ENCODE data around the gene NAV1. TPM values are rescaled to one million over a fixed set of nuclear protein-coding genes. Genes with fewer than 3 reads are reported as not detected.
A peak's percentile ranks its signal among the peaks of the same experiment; 100 is the strongest.
"Not testable (repeated sequence)": the region's sequence is repeated elsewhere in the genome, so short reads cannot be mapped to it uniquely, and the experiment has no call there.

NAV1 gene
- total RNA-seq, 4 donors from 2014 or later, result 13.0 to 40.6 (median 16.9) TPM

GRCh38 chr1:201493026-201493656, 45.8 kb upstream of the NAV1 start:
- H3K4me3 ChIP-seq; in situ Hi-C loops (cut with MboI; ENCODE audit: low pct_ligation_motif_present in 1 of 4, low pct_unique_long_range_greater_than_20kb in 1 of 4, low sequenced_read_pairs in 3 of 4); H3K27me3 ChIP-seq; H3K9me3 ChIP-seq; intact Hi-C loops (cut with DNase I; ENCODE audit: low total_unique reads); DNase-seq: not testable (repeated sequence)
- peaks cover 0 to 31% (median 10%) of the 10 kb centered on the region in 4 donors for H3K36me3 ChIP-seq
- TF ChIP-seq POLR2AphosphoS5 (IDR thresholded peaks at IDR 0.05), result peak in 1 of 3 donors; percentile 53
- peak overlapping the region; percentile 93 to 97 (median 96) for H3K27ac ChIP-seq
- H3K4me1 ChIP-seq, result peaks cover 52 to 86% (median 71%) of the 10 kb centered on the region in 4 donors
- WGBS, 2 donors (ENCODE audit: low coverage in 1 of 2), result 90 to 100% methylated on average over 2 to 3 of the region's 3 CpGs

DNA sequence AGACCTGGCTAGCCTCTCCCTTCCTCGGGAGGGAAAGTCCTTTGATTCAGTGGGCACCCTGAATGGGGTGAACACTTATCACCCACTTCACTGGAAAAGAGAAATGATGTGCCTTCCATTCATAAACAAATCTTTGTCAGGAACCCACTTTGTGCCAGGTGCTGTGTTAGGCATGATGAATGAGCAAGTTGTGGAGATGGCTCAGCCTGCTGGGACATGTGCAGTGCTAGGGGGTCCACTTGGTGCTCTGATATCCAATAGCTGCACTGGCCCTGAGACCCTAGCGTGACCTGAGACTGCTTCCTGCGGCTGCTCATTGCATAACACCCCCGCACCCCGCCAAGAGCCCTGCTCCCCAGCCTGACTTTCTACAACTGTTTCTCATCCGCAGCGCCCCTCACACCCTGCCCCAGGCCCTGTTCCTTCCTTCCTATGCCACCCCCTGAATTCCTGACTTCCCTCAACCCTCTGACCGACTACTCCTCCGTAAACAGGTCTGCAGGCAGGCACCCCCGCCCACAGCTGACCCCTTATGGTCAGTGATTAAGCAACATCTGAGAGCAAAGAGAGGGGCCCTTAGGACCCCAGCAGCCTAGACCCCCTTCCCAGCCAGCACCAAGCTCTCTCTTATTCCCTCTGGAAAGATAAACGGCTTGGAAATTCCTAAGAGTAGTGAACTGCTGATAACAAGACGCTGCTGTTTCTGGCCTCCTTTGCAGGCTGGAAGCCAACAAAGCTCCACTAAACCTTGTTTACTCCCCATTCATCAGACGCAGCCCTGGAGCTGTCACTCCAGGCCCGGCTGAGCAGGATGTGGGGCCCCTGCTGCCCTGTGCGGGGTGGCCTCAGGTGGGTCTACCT, 44.9 kb upstream of the NAV1 start:
- intact Hi-C loops (cut with DNase I; ENCODE audit: low total_unique reads), result no loop called here
- H3K27ac ChIP-seq, result peak overlapping the region; percentile 93 to 97 (median 96)
- no peak overlapping the region for H3K4me3 ChIP-seq
- 58% methylated on average over 9 to 15 of the region's 15 CpGs for WGBS, 2 donors (ENCODE audit: low coverage in 1 of 2)
- in situ Hi-C loops (cut with MboI; ENCODE audit: low pct_ligation_motif_present in 1 of 4, low pct_unique_long_range_greater_than_20kb in 1 of 4, low sequenced_read_pairs in 3 of 4), result no loop called here
- H3K27me3 ChIP-seq, result no peaks in the 10 kb centered on the region
- peak in 2 of 3 donors; percentile 21 to 42 for TF ChIP-seq POLR2AphosphoS5 (IDR thresholded peaks at IDR 0.05)
- no peak for TF ChIP-seq CTCF (IDR thresholded peaks at IDR 0.05)
- DNase-seq, result no peak
- H3K9me3 ChIP-seq, result no peaks in the 10 kb centered on the region
- peaks cover 0 to 23% (median 7%) of the 10 kb centered on the region in 4 donors for H3K36me3 ChIP-seq
- peaks cover 49 to 86% (median 68%) of the 10 kb centered on the region in 4 donors for H3K4me1 ChIP-seq

DNA sequence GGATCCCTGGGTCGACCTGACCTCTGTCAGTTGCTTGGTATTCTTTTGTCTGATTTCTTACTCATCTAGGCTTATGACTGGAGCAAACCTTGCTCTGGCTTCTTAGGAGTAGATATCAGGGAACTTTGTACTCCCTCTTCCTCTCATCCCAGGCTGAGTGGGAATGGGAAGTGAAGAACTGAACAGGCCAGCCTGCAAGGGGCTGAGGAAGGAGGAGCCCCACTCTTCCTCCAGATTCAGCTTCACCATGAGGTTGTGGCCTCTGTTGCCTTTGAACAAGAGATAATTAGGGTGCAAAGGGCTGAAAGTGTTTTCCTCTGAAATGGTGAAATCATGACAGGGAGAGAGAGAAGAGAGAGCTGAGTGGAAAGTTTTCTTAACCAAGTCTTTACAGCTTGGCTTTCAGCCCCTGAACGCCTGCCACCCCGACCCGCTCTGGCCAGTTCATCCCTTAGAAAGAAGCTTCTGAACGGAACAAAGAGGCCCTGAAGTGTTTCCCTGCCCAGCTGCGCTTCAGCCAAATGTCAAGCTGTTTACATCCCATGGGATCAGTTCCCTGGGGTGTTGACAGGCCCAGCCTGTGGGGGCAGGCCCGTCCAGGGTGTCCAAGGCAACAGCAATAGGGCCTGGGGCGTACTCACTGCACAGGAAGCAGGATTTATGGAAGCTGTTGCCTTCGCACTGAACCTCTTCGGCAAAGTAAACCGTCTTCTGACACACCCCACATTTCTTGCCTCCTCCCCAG, 43.2 kb upstream of the NAV1 start:
- TF ChIP-seq POLR2AphosphoS5 (IDR thresholded peaks at IDR 0.05) (peak; percentile 54 to 89 (median 88)), EP300 (IDR thresholded peaks at IDR 0.05; ENCODE audit: low read depth) (peak; percentile 45), POLR2A (IDR thresholded peaks at IDR 0.05) (no peak)
- in situ Hi-C loops (cut with MboI; ENCODE audit: low pct_ligation_motif_present in 1 of 4, low pct_unique_long_range_greater_than_20kb in 1 of 4, low sequenced_read_pairs in 3 of 4), result no loop called here
- Histone ChIP-seq H3K36me3 (peaks cover 0 to 17% (median 7%) of the 10 kb centered on the region in 4 donors), H3K27ac (peak overlapping the region; percentile 93 to 97 (median 96)), H3K9me3 (no peaks in the 10 kb centered on the region), H3K4me1 (peaks cover 41 to 84% (median 62%) of the 10 kb centered on the region in 4 donors), H3K4me3 (no peak overlapping the region), H3K27me3 (no peaks in the 10 kb centered on the region)
- 49 to 69% methylated on average over 4 to 11 of the region's 11 CpGs for WGBS, 2 donors (ENCODE audit: low coverage in 1 of 2)
- DNase-seq, result peak; percentile 65
- intact Hi-C loops (cut with DNase I; ENCODE audit: low total_unique reads), result no loop called here

DNA sequence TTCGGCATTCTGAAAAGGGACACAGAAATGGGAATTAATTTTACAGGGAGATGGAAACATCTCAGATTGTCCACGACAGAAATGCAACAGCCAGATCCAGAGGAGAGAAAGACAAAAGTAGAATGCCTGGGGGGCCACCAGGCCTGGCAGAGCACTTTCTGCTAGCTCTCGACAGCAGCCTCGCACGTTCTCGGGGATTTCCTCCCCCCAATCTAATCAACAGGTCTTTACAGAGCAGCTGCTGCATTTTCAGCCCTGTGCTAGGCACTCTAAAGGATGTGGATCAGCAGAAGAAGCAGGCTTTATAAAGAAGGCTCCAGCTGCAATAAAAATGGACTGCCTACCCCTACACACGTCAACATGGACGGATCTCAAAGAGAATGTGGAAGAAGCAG, 42.6 kb upstream of the NAV1 start:
- no peaks in the 10 kb centered on the region for H3K9me3 ChIP-seq
- no peak overlapping the region for H3K4me3 ChIP-seq
- in situ Hi-C loops (cut with MboI; ENCODE audit: low pct_ligation_motif_present in 1 of 4, low pct_unique_long_range_greater_than_20kb in 1 of 4, low sequenced_read_pairs in 3 of 4), result no loop called here
- intact Hi-C loops (cut with DNase I; ENCODE audit: low total_unique reads), result no loop called here
- H3K36me3 ChIP-seq, result peaks cover 0 to 13% (median 7%) of the 10 kb centered on the region in 4 donors
- no peak for TF ChIP-seq POLR2A (IDR thresholded peaks at IDR 0.05)
- no peak for TF ChIP-seq EP300 (IDR thresholded peaks at IDR 0.05; ENCODE audit: low read depth)
- no peak for TF ChIP-seq CTCF (IDR thresholded peaks at IDR 0.05)
- no peak for TF ChIP-seq POLR2AphosphoS5 (IDR thresholded peaks at IDR 0.05)
- H3K27me3 ChIP-seq, result no peaks in the 10 kb centered on the region
- H3K4me1 ChIP-seq, result peaks cover 39 to 84% (median 60%) of the 10 kb centered on the region in 4 donors
- peak overlapping the region; percentile 93 to 97 (median 96) for H3K27ac ChIP-seq
- 75 to 77% methylated on average over 6 to 8 of the region's 8 CpGs for WGBS, 2 donors (ENCODE audit: low coverage in 1 of 2)
- DNase-seq, result no peak
